DMS153 treated with DMSO at 0.1 percent for 48 hours (cell line): ENCODE measurements around the gene SLC28A1.
"Not testable (repeated sequence)": the region's sequence is repeated elsewhere in the genome, so short reads cannot be mapped to it uniquely, and the experiment has no call there.

ENCODE experiments used
- DNase-seq: peaks from one replicate; lab custom pipeline; 2025; ENCODE audit not compliant: unreplicated experiment; lab: John Stamatoyannopoulos, UW

SLC28A1 gene

GRCh38 chr15:84961707-84962106, 77.2 kb downstream of the SLC28A1 start:
- no peak for DNase-seq

- no peak for DNase-seq
These were observed 78.5 kb downstream of the SLC28A1 start for GRCh38 chr15:84962955-84963354.

DNA sequence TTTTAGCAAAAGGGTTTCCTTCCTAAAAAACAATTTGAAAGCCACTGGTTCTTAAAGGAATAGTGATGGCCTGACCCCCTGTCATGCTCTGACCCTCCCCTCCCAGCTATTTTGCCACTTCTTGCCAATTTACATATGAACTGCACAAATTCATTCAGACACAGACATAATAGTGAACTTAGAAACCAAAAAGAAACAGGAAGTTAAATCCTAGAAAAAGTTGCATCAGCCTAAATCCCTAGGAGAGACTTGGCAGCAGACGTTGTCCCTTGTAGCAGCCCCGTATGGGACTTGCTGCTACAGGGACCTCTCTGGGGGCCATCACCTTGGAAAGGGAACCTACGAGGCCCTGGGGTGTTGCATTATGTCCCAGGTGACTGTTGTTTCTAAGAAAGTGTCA, 82.9 kb downstream of the SLC28A1 start:
- no peak for DNase-seq

DNA sequence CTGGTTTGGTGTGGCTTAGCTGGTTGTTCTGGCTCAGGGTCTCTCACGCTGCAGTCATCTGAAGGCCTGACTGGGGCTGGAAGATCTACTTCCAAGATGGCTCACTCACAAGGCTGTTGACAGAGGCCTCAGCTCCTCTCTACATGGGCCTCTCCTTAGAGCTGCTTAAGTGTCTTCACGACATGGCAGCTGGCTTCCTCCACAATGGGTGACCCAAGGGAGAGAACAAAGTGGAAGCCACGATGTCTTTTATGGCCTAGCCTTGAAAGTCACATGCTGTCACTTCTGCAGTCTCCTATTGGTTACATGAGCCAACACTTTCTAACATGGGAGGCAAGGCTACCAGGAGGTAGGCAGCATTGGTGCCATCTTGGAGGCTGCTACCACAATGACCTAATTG, 83.8 kb downstream of the SLC28A1 start:
- no peak for DNase-seq

DNA sequence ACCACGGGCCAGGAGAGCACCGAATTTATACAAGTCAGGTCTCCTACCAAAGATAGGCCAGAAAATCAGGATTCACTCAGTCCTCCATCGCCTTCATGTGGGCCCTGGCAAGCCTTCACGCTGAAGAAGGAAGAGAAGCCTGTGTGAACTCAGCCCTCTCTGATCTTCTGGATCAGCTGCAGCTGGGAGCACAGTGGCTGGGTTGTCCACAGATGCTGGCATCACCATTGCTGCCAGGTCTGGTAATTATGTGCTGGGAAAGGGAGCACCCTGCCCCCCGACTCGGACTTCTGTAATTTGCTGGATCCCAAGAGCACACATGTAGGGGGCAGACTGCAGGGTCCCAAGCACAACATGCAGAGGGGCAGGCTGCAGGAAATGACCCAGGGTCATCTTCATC, 84.8 kb downstream of the SLC28A1 start:
- no peak for DNase-seq

- DNase-seq, result no peak
These were observed 86.4 kb downstream of the SLC28A1 start for GRCh38 chr15:84970843-84971242.

- DNase-seq, result no peak
These were observed 89.3 kb downstream of the SLC28A1 start for GRCh38 chr15:84973492-84974460.

- no peak for DNase-seq
These were observed 91.4 kb downstream of the SLC28A1 start for GRCh38 chr15:84975871-84976351.

- no peak for DNase-seq
These were observed 92.4 kb downstream of the SLC28A1 start for GRCh38 chr15:84976746-84977345.

GRCh38 chr15:84979651-84980050, 95.2 kb downstream of the SLC28A1 start:
- DNase-seq, result no peak

DNA sequence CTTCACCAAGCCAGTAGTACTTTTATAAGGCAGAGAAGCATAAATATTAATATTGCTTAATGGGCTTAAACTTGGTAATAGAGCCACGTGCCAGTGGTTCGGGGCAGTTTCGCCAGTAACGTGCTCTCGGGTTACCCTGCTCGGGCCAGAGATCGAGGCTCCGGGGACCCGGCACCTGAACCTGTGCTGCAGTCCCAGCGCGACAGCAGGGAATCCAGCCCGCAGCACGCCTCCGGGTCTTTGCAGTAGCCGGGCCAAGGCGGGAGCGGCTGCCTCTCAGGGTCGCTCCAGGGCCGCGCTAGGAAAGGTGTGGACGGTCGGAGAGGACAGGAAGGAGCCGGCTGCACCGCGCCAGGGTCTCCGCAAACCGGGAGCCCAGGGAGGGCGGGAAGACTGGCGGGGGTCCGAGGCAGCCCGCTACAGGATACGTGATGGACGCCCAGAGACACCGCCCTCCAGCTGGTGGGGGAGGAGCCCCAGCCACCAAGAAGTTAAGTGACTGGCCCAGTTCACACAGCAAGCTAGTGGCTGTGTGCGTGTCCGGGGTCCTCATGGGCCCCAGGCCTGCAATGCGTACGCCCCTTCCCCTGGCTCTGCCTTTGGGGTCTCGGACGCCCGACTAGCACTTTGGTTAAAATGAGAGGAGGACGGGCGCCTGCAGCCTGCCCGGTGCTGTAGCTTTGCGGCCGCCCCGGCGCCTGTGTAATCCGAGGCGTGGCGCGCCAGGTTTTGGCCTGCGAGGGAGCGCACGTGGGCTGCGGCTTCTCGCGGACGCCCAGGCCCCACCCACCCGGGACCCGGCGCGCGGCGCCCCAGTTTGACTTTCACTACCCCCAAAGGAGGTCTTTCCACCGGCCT, 96.0 kb downstream of the SLC28A1 start:
- DNase-seq, result peak; percentile 36

GRCh38 chr15:84981054-84981710, 96.7 kb downstream of the SLC28A1 start:
- DNase-seq, result peak; percentile 33

DNA sequence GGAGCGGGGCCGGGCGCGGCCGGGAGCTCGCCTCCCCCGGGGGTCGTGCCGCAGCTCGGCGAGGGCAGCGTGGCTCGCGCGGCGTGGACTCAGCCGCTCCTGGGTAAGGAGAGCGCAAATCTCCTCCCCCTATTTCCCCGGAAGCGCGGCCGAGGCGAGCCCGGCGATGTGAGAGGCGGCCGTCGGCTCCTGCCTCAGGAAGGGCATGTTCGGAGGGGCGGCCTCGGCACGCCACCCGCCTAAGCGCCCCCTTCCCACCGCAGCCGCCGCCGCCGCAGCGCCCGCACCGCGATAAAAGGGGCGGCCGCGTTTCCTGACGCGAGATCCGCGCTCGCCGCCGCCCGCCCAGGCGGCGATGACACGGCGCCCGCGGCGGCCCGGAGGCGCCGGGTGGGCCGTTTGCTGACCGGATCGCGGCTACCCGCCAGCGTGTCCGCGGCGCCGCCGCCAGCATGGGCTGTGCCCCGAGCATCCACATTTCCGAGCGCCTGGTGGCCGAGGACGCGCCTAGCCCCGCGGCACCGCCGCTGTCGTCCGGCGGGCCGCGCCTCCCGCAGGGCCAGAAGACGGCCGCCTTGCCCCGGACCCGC, 97.3 kb downstream of the SLC28A1 start, which contains the start of gene PDE8A:
TSS of gene PDE8A (plus strand) at position 146 of the 590 bp plus-strand sequence. CDS start at position 453, 307 bp downstream.
- no peak for DNase-seq

- no peak for DNase-seq
These were observed 97.9 kb downstream of the SLC28A1 start for GRCh38 chr15:84982301-84982920.

GRCh38 chr15:84983294-84983693, 98.8 kb downstream of the SLC28A1 start:
- no peak for DNase-seq

DNA sequence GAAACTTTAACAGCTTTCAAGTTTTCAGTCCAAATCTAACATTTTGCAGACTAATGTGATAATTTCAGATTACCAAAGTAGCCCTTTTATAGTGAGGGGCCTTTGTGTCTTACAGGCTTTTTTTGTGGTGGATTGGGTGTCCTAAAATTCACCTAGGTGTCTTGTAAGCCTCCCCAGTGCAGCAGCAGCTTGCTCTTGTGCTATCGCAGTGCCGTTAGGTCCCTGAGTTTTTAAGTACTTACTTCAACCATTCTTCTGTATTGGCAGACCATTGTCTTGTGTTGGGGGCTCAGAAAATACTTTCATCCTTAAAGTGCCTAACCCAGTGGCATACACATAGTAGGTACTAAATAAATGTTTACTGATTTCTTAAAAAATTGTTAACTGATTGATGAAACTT, 99.2 kb downstream of the SLC28A1 start:
- no peak for DNase-seq

- no peak for DNase-seq
These were observed 100.7 kb downstream of the SLC28A1 start for GRCh38 chr15:84985158-84985557.

DNA sequence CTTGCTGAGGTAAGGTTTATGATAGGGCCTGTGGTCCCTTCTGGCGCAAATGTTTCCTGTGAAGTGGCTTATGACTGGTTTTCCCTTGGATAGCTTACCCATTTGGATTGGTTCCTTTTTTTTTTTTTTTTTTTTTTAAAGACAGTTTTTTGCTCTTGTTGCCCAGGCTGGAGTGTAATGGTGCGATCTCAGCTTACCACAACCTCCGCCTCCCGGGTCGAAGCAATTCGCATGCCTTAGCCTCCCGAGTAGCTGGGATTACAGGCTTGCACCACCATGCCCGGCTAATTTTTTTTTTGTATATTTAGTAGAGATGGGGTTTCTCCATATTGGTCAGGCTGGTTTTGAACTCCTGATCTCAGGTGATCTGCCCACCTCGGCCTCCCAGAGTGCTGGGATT, 102.9 kb downstream of the SLC28A1 start:
- DNase-seq, result not testable (repeated sequence)

DNA sequence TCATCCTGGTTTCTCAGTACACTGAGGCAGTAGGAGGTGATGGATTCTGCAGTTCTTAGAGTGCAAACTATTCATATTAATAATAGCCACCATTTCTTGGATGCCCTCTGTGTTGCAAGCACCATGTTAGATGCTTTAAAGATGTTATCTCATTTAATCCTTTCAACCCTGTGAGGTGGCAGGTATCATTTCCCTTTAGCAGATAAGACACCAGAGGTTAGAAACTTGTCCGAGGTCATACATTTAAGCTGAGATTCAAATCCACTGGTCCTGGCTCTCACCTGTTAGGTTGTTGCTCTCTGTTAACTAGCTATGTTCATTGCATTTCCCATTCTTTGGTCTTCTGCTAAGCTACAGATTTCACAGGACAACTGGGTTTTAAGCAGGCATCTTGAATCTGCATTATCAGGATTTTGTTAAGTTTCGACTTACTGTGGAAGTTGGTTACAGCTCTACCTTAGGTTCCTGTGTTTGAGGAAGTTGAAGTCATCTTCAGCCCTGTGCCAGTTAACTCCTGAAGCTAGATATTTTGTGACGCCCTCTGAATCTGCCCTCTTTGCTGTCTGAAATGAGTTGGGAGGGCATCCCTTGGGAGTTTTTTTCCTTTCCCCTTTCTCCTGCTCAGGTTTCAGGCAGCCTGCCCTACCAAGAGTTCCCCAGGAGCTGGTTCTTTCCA, 103.6 kb downstream of the SLC28A1 start:
- no peak for DNase-seq
